HG03520 (cell line): ENCODE results near the gene NBPF12.
"Not testable (repeated sequence)": the region's sequence is repeated elsewhere in the genome, so short reads cannot be mapped to it uniquely, and the experiment has no call there.

Experiments used
- ATAC-seq: cut with Tn5 transposase; IDR thresholded peaks from one replicate; pipeline ENCODE4 v1.9.1; 2021; ENCODE audit warnings: mild to moderate bottlenecking, moderate library complexity; ENCODE audit not compliant: unreplicated experiment

Gene NBPF12

GRCh38 chr1:146970656-146971055 is 32.5 kb downstream of the NBPF12 start:
- ATAC-seq, result not testable (repeated sequence)

GRCh38 chr1:146972681-146973080 is 34.6 kb downstream of the NBPF12 start:
- not testable (repeated sequence) for ATAC-seq

- not testable (repeated sequence) for ATAC-seq
Measured at GRCh38 chr1:146985855-146986254, 47.7 kb downstream of the NBPF12 start.

- ATAC-seq, result not testable (repeated sequence)
Measured at GRCh38 chr1:146986450-146986849, 48.3 kb downstream of the NBPF12 start.

GRCh38 chr1:146987502-146987901 is 49.4 kb downstream of the NBPF12 start:
- ATAC-seq, result not testable (repeated sequence)

- ATAC-seq, result not testable (repeated sequence)
Measured at GRCh38 chr1:146989455-146989854, 51.3 kb downstream of the NBPF12 start.

GRCh38 chr1:147008495-147008894 is 70.4 kb downstream of the NBPF12 start:
- ATAC-seq, result not testable (repeated sequence)

GRCh38 chr1:147026975-147027374 is 88.9 kb downstream of the NBPF12 start:
- ATAC-seq, result not testable (repeated sequence)

GRCh38 chr1:147030066-147030653 is 92.0 kb downstream of the NBPF12 start:
- ATAC-seq, result not testable (repeated sequence)

GRCh38 chr1:147039916-147040315 is 101.8 kb downstream of the NBPF12 start:
- ATAC-seq, result no peak

GRCh38 chr1:147042891-147043290 is 104.8 kb downstream of the NBPF12 start:
- not testable (repeated sequence) for ATAC-seq

- not testable (repeated sequence) for ATAC-seq
Measured at GRCh38 chr1:147044511-147044910, 106.4 kb downstream of the NBPF12 start.
